Stimulated activated CD4-positive, alpha-beta T cell treated with anti-CD3 and anti-CD28 coated beads, Interleukin-2, amount 100 ng/mL, for 4 hours (primary cell): ENCODE measurements around the gene STEEP1.
A peak's percentile ranks its signal among the peaks of the same experiment; 100 is the strongest.

ENCODE experiments used
- DNase-seq: peaks from one replicate; pipeline ENCODE4 v3.0.0-alpha.2; 2020; ENCODE audit warnings: low read depth

STEEP1 gene

GRCh38 chrX:119488749-119489148, 76.5 kb downstream of the STEEP1 start:
- DNase-seq, result peak; percentile 11
